Testis (tissue), 3 donors: ENCODE measurements around the gene SLC46A3. TPM values are rescaled to one million over a fixed set of nuclear protein-coding genes. Genes with fewer than 3 reads are reported as not detected.

Experiments
- DNase-seq: peaks from one replicate; pipeline ENCODE4 v3.0.0-alpha.2; 2019
- H3K27ac ChIP-seq, 2 donors: fragments of 200-600 bp; sonication (generic); one replicate each; pipeline ENCODE4 v1.5.1; 2019
- H3K27me3 ChIP-seq: fragments of 200-600 bp; sonication (generic); one replicate; pipeline ENCODE4 v1.5.1; 2019
- H3K36me3 ChIP-seq: fragments of 200-600 bp; sonication (generic); one replicate; pipeline ENCODE4 v1.5.1; 2017; ENCODE audit warnings: low read depth; ENCODE audit errors: missing control alignments
- H3K4me1 ChIP-seq: fragments of 200-600 bp; sonication (generic); one replicate; pipeline ENCODE4 v1.5.1; 2019
- H3K4me3 ChIP-seq, 2 donors: fragments of 200-600 bp; sonication (generic); one replicate each; pipeline ENCODE4 v1.5.1; 2017 to 2019
- H3K9me3 ChIP-seq: fragments of 200-600 bp; sonication (generic); one replicate; pipeline ENCODE4 v1.5.1; 2017
- POLR2A ChIP-seq: fragments of 450-650 bp; IDR thresholded peaks from one replicate; pipeline ENCODE4 v1.6.1; 2017; ENCODE audit warnings: antibody characterized with exemption, mild to moderate bottlenecking, moderate library complexity
- WGBS, 2 donors: methylation state at CpG; one replicate each; pipeline ENCODE4 v1.1.5; 2018; 5-methylcytosine and 5-hydroxymethylcytosine counted together
- intact Hi-C: fragments of 100-400 bp; cut with DNase I; formaldehyde crosslinking; loops from one replicate; pipeline ENCODE4 v1.15.1; 2023; ENCODE audit warnings: low total_unique reads
- polyA plus RNA-seq: library from polyadenylated mRNA; stranded (reverse); fragments of 350-450 nt; fragmentation: Illumina TruSeq; extraction: RNeasy Lipid Tissue Mini Kit (QIAGEN cat#74804); gene quantifications from one replicate; pipeline ENCODE4 v1.2.3, GENCODE V29; 2014; ENCODE audit warnings: low read depth, low replicate concordance; ENCODE audit not compliant: insufficient read depth
- total RNA-seq, 2 donors: library from RNA; depleted of rRNA; stranded (reverse); fragments of >200 nt; gene quantifications; one replicate each; pipeline ENCODE4 v1.2.3, GENCODE V29; 2016
- TF ChIP-seq, protein P1 (sequence below), 3 experiments: fragments of 450-650 bp in 2 of 3; fragments of 200-600 bp in 1 of 3; sonication (generic) in 1 of 3; IDR thresholded peaks; one replicate each; pipeline ENCODE4 v1.5.1; 2016 to 2019; ENCODE audit warnings: antibody characterized with exemption in 3 of 3, mild to moderate bottlenecking in 2 of 3, moderate library complexity in 1 of 3

Gene SLC46A3
- total and polyA plus RNA-seq, 3 donors from 2014 or later, result 22.9 to 36.0 (median 30.5) TPM

DNA sequence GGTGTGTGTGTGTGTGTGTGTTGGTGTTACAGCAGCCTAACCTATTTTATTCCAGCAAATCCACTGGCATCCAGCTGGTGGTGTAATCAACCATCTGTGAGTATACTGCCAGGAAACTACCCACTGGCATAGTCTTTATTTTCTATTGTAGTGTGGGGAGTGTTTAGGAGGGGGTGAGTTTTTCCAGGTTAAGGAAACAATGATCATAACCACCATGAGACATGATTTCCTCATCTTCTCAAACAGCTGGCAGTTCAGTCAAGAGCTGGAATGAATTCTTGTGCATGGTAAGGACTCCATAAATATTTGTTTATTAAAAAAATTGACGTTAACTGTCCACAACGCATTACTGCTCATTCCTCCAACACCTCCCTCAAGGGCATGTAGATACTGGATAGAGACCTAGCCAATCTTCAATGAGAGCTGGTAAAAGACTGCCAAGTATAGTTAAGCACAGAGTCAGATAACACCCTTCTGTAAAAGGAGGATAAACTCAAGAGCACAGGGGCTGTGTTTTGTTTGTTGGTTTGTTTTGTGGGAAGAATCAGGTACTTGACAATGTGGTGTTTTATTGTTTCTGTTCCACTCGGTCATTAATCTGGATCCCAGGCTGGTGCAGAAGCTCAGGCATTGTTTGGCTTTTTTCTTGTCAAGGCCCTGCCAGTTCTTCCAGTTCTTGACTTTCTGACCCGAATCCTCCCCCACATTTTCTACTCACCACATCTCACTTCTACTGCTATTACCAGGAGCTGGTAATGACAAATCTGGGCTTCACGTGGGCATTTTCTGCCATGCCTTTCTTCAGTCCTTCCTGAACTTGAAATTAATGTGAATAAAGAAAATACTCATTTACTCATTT, 31.6 kb upstream of the SLC46A3 start:
- no peak for DNase-seq
- WGBS, 2 donors, result 40 to 62% methylated on average over 5 of the region's 5 CpGs
- intact Hi-C loops, result no loop called here

GRCh38 chr13:28747851-28748250, 29.1 kb upstream of the SLC46A3 start:
- no peaks in the 10 kb centered on the region for H3K36me3 ChIP-seq
- intact Hi-C loops, result no loop called here
- no peak overlapping the region for H3K4me3 ChIP-seq
- H3K9me3 ChIP-seq, result no peaks in the 10 kb centered on the region
- H3K27me3 ChIP-seq, result no peaks in the 10 kb centered on the region
- H3K4me1 ChIP-seq, result no peaks in the 10 kb centered on the region
- WGBS, 2 donors, result 85 to 96% methylated on average over 1 of the region's 1 CpG
- TF ChIP-seq POLR2A, result no peak
- TF ChIP-seq, protein P1, sequence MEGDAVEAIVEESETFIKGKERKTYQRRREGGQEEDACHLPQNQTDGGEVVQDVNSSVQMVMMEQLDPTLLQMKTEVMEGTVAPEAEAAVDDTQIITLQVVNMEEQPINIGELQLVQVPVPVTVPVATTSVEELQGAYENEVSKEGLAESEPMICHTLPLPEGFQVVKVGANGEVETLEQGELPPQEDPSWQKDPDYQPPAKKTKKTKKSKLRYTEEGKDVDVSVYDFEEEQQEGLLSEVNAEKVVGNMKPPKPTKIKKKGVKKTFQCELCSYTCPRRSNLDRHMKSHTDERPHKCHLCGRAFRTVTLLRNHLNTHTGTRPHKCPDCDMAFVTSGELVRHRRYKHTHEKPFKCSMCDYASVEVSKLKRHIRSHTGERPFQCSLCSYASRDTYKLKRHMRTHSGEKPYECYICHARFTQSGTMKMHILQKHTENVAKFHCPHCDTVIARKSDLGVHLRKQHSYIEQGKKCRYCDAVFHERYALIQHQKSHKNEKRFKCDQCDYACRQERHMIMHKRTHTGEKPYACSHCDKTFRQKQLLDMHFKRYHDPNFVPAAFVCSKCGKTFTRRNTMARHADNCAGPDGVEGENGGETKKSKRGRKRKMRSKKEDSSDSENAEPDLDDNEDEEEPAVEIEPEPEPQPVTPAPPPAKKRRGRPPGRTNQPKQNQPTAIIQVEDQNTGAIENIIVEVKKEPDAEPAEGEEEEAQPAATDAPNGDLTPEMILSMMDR (IDR thresholded peaks at IDR 0.05), result no peak
- H3K27ac ChIP-seq, result no peak overlapping the region
- no peak for DNase-seq

More for the DNA sequence above, 31.6 kb upstream of the SLC46A3 start:
- Histone ChIP-seq H3K36me3 (no peaks in the 10 kb centered on the region), H3K27me3 (no peaks in the 10 kb centered on the region), H3K4me1 (peaks cover 3% of the 10 kb centered on the region), H3K9me3 (no peaks in the 10 kb centered on the region), H3K27ac (no peak overlapping the region), H3K4me3 (no peak overlapping the region)
- TF ChIP-seq POLR2A, result no peak
- TF ChIP-seq, protein P1 (IDR thresholded peaks at IDR 0.05), result no peak

- H3K4me3 ChIP-seq, result no peak overlapping the region
- no peaks in the 10 kb centered on the region for H3K36me3 ChIP-seq
- H3K4me1 ChIP-seq, result no peaks in the 10 kb centered on the region
- no peak for DNase-seq
- no peaks in the 10 kb centered on the region for H3K27me3 ChIP-seq
- intact Hi-C loops, result no loop called here
- no peak overlapping the region for H3K27ac ChIP-seq
- no peaks in the 10 kb centered on the region for H3K9me3 ChIP-seq
- WGBS, 2 donors, result 72 to 73% methylated on average over 4 of the region's 4 CpGs
- TF ChIP-seq, protein P1 (IDR thresholded peaks at IDR 0.05), result no peak
- no peak for TF ChIP-seq POLR2A
These were observed 27.5 kb upstream of the SLC46A3 start for GRCh38 chr13:28746287-28746612.

GRCh38 chr13:28744656-28745055, 25.9 kb upstream of the SLC46A3 start:
- TF ChIP-seq, protein P1 (IDR thresholded peaks at IDR 0.05), result no peak
- no peak for TF ChIP-seq POLR2A
- H3K27me3 ChIP-seq, result no peaks in the 10 kb centered on the region
- no peak for DNase-seq
- WGBS, 2 donors, result 76 to 83% methylated on average over 6 of the region's 6 CpGs
- peak overlapping the region in 1 of 2 donors; percentile 50 for H3K27ac ChIP-seq
- intact Hi-C loops, result no loop called here
- H3K4me3 ChIP-seq, result no peak overlapping the region
- no peaks in the 10 kb centered on the region for H3K36me3 ChIP-seq
- H3K9me3 ChIP-seq, result no peaks in the 10 kb centered on the region
- no peaks in the 10 kb centered on the region for H3K4me1 ChIP-seq

GRCh38 chr13:28744091-28744536, 25.3 kb upstream of the SLC46A3 start:
- no peak overlapping the region for H3K4me3 ChIP-seq
- no peaks in the 10 kb centered on the region for H3K36me3 ChIP-seq
- 68 to 84% methylated on average over 6 of the region's 6 CpGs for whole genome bisulfite sequencing, 2 donors
- H3K27ac ChIP-seq, result peak overlapping the region in 1 of 2 donors; percentile 50
- intact Hi-C loops, result no loop called here
- no peak for TF ChIP-seq POLR2A
- TF ChIP-seq, protein P1 (IDR thresholded peaks at IDR 0.05), result no peak
- no peak for DNase-seq
- no peaks in the 10 kb centered on the region for H3K27me3 ChIP-seq
- H3K9me3 ChIP-seq, result no peaks in the 10 kb centered on the region
- H3K4me1 ChIP-seq, result no peaks in the 10 kb centered on the region
